Activated T-helper 1 cell treated with Interleukin-2 at 50 U/mL for 16 hours (primary cell): ENCODE measurements around the gene LZTR1.
"Not testable (repeated sequence)": the region's sequence is repeated elsewhere in the genome, so short reads cannot be mapped to it uniquely, and the experiment has no call there.

ENCODE experiments used
- DNase-seq: peaks from one replicate; pipeline ENCODE4 v3.0.0-alpha.2; 2020; ENCODE audit warnings: low read depth

LZTR1 gene

DNA sequence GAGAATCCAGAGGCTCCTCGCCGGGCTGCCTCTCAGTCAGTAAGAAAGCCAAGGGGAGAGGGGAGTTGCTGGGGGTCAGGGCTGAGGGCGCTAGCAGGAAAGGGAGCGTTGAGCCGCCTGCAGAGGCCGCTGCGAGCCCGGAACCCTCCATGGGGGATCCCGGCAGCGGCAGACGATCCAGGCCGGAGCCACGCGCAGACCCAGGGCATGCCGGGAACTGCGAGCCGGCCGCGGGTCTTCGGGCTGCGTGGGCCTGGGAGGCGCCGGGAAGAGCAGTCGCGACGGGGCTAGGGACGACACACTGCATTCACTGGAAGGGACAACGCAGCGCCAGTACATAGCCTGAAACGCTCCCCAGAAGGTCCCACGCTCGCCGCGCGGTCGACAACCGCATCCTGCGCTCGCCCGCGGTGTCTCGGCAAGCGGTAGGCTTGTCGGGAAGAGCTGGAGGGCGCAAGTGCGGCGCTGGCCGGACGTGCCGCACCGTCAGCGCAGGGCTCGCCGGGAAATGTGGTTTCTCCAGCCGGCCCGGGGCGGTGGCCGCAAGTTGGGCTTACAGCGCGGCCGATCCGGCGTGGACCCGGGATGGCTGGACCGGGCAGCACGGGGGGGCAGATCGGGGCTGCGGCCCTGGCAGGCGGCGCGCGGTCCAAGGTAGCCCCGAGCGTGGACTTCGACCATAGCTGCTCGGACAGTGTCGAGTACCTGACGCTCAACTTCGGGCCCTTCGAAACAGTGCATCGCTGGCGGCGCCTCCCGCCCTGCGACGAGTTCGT is at the start of gene LZTR1:
Gene LZTR1 (plus strand): TSS at position 511 of the 776 bp plus-strand sequence. CDS start 75 bp downstream, at position 586.
- peak; percentile 50 for DNase-seq

DNA sequence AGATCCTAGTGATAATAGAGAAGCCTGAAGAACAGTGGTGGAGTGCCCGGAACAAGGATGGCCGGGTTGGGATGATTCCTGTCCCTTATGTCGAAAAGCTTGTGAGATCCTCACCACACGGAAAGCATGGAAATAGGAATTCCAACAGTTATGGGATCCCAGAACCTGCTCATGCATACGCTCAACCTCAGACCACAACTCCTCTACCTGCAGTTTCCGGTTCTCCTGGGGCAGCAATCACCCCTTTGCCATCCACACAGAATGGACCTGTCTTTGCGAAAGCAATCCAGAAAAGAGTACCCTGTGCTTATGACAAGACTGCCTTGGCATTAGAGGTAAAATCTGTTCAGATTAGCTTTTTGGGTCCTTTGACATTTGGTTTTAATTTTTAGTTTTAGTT is 48.2 kb upstream of the LZTR1 start:
- DNase-seq = no peak

DNA sequence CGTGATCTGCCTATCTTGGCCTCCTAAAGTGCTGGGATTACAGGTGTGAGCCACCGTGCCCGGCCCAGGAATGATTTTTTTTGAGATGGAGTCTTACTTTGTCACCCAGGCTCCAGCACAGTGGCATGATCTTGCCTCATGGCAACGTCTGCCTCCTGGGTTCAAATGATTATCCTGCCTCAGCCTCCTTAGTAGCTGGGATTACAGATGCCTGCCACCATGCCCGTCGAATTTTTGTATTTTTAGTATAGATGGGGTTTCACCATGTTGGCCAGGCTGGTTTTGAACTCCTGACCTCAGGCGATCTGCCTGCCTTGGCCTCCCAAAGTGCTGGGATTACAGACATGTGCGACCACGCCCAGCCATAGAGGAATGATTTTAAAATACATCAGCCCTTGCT is 47.0 kb upstream of the LZTR1 start:
- DNase-seq = not testable (repeated sequence)

DNA sequence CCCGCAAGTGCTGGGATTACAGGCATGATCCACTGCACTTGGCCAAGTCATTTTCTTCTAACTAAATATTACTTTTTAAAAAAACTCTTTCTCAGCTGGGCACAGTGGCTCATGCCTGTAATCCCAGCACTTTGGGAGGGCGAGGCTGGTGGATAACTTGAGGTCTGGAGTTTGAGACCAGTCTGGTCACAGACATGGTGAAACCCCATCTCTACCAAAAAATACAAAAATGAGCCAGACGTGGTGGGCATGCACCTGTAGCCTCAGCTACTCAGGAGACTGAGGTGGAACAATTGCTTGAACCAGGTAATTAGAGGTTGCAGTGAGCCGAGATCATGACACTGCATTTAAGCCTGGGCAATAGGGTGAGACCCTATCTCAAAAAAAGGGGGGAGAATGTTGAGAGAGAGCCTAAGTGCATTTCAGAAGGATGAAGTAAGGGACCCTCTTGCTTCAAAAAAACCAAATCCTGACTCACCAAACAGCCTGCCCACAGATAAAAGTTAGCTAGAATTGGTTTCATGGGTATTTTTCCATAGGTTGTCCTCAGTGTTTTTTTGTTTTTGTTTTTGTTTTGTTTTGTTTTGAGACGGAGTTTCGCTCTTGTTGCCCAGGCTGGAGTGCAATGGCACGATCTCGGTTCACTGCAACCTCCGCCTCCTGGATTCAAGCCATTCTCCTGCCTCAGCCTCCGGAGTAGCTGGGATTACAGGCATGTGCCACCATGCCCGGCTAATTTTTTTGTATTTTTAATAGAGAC is 46.1 kb upstream of the LZTR1 start:
- not testable (repeated sequence) for DNase-seq

DNA sequence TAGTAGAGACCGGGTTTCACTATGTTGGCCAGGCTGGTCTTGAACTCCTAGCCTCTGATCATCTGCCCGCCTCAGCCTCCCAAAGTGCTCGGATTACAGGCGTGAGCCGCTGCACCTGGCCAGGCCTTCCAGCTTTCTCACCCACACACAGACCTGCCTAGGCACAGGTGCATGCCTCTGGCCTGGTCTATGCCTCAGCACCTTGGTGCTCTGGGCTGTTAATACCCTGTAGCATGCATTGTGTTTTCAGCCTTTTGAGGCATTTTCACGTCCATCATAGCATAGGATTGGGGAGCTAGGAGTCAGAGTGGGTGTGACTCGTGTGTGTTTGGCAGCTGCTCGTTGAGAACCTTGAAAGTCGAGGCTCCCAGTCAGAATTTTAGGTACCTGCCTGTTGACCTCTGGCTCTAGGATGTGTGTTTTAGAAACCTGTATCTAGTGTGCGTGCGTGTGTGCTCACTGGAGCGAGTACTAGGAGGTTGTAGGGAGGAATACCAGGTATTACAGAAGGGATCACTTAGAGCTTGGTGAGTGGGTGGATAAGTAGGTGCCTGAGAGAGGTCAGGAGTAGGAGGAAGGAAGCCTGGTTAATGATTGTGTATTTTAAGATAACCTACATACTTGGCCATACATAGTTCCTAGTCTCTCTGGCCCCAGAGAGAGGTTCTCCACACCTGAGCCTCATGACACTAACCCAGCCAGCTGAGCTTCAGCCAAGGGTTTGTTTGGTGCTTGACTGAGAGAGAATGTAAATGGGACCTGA is 44.9 kb upstream of the LZTR1 start:
- DNase-seq = no peak

DNA sequence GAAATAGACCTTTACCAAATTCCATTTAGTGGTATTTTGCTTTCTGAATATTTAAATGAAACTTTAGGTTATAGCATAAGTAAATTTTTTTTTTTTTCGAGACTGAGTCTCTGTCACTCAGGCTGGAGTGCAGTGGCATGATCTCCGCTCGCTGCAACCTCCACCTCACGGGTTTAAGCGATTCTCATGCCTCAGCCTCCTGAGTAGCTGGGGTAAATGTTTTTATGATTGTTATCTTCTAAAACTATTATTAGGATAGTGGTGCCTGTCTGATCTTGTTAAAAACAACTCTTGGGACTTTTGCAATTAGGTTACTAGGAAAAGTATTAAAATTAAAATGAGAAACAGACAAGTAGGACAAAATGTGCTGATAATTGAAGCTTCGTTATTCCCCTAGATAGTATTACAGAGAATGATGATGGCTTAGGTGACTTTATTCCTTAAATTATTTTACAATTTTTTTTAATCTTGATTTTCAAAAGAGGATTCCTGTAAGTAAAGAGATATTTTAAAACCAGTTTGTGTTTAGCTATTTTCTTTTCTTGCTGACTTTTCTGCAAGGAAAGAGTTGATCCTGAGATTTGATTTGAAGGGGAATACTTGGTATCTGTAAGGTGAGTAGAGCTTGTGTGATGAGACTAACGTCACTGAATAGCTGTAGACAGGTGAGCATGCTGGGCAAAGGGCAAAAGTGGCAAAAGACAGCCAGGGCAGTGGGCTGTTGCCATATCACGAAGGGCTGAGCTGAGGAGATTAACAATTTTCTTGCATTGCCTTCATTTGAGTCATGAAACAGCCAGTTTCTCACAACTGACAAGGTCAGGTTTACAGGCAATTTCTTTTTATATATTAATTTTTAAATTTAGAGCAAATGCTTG is 44.1 kb upstream of the LZTR1 start:
- no peak for DNase-seq

DNA sequence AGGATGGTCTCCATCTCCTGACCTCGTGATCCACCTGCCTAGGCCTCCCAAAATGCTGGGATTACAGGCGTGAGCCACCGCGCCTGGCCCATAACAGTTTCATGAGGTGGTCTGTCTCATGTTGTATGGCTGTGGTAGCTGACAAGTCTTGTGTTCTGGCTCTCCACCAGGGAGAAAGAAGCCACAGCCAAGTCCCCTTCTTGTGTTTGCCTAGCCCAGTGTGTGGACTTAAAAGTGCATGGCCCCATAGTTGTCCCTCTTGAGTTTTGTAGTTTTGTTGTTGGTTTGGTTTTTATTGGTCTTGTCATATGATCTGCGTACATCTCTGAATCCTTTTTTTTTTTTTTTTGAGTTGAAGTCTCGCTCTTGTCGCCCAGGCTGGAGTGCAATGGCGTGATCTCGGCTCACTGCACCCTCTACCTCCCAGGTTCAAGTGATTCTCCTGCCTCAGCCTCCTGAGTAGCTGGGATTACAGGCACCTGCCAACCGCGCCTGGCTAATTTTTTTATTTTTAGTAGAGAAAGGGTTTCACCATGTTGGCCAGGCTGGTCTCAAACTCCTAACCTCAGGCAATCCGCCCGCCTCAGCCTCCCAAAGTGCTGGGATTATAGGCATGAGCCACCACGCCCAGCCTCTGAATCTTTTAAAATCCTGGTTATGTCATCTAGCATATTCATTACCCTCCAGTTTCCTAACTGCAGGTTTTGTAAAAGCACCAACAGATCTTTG is 42.5 kb upstream of the LZTR1 start:
- not testable (repeated sequence) for DNase-seq

DNA sequence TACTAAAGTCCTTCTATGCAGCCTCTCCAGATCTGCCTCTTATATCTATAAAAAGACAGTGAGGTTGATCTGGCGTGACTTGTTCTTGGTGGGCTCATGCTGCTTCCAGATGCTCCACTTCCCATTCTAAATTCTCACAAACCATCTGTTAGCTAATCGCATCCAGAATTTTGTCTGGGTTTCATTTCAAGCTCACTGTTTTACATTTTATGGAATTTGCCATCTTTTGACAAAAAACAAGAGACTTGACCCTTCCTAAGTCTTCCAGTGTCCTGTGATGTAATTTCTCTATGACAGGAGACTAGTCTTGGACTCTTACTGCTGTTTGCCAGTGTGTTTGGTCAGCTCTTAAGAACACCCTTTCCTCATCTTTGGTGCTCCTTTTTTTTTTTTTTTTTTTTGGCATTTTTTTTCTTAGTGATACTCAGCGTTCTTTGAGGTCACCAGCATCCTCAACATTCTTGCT is 41.9 kb upstream of the LZTR1 start:
- DNase-seq = no peak

DNA sequence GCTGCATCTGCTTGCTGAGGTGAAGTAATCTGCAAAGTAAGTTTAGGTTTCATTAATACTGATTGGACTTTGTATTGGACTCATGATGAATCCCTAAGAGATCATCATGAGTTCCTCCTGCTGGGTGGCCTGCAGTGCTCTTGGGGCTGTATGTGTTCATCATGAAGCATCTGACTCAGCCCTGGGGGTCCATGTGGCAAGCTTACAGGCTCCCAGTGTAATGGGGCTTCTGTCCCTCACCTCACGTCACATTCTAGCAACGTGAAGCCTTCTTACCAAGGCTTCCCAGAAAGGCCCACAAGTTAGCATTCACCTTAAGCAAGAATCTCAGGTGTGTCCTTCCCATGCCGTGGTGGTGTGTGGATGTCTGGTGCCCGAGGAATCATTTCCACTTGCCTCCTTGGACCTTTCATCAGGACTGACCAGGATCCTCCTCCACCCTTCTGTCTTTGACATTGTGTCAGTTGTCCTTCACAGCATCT is 41.2 kb upstream of the LZTR1 start:
- no peak for DNase-seq

DNA sequence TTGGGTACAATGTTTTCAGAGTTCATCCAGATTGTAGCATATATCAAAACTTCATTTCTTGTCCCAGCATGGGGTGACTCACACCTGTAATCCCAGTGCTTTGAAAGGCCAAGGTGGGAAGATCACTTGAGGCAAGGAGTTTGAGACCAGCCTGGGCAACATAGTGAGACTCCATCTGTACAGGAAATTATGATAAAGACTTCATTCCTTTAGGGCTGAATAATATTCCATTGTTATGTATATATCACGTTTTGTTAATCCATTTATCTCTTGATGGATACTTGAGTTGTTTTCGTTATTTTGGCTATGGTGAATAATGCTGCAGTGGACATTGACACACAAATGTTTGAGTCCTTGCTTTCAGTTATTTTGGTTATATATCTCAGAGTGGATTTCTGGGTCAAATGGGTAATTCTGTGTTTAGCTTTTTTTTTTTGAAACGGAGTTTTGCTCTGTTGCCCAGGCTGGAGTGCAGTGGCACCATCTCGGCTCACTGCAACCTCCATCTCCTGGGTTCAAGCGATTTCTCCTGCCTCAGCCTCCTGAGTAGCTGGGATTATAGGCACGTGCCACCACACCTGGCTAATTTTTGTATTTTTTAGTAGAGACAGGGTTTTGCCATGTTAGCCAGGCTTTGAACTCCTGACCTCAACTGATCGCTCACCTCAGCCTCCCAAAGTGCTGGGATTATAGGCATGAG is 39.7 kb upstream of the LZTR1 start:
- not testable (repeated sequence) for DNase-seq

DNA sequence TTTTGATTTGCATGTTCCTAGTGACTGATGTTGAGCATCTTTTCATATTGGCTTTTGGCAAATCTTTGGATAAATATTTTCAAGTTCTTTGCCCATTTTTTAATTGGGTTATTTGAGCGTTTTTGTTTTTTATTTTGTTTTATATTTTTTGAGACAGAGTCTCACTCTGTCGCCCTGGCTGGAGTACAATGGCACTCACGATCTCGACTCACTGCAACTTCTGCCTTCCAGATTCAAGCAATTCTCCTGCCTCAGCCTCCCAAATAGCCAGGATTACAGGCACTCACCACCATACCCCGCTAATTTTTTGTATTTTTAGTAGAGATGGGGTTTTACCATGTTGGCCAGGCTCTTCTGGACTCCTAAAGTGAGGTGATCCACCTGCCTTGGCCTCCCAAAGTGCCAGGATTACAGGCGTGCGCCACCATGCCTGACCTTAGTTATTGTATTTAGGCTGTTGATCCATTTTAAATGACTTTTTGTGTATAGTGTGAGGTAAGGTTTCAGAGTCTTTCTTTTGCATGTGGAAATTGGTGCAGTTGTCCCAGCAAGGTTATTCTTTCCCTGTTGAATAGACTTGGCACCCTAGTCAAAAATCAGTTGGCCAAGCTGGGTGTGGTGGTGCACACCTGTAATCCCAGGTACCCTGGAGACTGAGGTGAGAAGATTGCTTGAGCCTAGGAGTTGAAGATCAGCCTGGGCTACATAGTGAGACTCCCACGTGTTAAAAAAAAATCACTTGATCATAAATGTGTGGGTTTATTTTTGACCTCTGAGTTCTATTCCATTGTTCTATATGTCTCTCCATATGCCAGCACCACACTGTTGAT is 38.8 kb upstream of the LZTR1 start:
- no peak for DNase-seq

DNA sequence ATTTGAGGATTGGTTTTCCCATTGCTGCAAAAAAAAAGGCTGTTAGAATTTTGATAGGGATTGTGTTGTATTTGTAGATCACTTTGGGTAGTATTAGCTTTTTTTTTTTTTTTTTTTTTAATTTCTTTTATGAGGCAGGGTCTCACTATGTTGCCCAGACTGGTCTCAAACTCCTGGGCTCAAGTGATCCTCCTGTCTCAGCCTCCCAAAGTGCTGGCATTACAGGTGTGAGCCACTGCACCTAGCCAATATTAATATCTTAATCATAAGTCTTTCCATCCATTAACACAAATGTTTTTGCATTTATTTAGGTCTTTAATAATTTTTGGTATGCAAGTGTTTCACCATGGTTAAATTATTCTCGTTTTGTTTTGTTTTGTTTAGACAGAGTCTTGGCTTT is 38.1 kb upstream of the LZTR1 start:
- DNase-seq = no peak

DNA sequence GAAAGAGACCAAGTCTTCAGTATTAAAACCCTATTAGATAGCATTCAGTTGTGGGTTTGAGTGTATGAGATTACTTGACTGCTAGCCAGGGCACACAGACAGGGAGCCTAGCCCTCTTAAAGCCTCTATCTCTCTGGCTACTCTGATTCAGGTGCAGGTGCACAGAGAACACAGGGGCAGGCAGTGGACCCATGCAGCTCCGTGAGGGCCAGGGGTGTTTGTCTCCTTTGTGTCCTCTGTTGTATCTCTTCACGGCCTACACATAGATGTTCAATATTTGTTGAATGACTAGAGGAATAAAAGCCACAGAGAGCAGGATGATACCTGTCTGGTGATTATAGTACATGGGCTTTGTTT is 36.5 kb upstream of the LZTR1 start:
- DNase-seq = no peak

DNA sequence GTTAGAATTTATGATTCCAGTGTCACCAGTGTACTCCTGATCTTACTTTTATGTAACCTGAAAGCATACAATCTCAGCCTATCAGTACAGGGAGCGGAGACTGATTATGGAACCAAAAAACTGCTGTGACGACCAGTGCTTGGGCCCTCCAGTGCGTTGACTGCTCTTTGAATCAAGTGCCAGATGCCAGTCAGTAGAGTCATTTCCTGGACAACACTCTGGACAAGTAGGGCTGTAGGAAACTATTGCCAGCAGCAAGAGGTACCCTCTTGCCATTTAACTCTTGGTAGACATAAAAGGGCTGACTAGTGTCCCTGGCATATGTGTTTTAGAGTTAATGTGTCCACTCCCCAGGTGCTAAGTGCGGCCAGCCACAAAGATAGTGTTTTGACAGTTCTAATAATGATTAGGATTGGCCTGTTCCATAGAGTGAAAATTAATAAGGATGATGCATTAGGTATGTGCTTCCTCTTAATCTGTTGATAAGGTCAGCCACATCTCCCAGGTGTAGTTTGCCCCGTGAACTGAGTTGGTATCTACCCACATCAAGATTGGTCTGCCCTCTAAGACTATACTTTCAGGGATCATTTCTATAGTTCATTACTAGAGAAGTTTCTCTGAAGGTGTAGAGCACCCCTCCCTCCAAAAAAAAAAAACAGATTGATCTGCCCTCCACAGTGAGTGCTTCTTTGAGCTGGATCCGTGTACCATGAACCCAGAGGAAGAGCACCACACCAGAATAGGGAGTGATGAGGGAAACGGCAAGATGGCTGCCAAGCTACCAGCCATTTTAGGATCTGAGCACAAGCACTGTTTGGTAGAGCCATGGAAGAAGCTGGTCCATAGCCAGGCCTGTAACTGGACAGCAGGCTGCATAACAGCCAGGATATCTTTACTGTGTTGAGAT is 35.8 kb upstream of the LZTR1 start:
- no peak for DNase-seq

DNA sequence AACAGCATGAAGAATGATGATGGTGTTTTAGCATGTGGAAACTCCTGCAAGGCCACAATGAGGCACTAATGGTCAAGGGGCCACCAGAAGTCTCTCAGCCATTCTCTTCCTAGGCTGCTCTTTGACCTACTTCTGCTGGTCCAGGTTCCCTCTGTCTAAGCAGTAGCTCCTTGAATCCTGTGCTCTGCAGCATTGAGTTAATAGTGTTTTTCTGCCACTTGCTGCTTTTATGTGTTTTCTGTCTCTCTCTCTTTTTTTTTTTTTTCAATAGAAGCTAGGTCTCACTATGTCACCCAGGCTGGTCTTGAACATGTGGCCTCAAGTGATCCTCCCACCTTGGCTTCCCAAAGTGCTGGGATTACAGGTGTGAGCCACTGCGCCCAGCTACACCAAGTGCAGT is 35.1 kb upstream of the LZTR1 start:
- no peak for DNase-seq

DNA sequence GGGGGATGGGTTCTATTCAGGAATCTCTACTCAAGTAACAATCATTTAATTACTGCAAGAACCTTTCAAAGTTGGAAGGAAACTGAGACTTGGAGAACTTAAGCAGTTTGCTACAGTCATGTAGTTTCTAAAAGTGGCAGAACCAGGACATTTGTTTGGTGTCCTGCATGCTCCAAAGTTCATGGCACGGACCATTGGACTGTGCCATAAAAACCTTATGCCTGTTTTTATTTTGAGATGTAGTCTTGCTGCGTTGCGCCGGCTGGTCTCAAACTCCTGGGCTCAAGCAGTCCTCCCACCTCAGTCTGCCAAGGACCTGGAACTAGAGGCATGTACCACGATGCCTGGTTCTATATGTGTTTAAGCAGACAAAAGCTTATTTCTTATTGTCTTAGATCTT is 33.6 kb upstream of the LZTR1 start:
- no peak for DNase-seq

DNA sequence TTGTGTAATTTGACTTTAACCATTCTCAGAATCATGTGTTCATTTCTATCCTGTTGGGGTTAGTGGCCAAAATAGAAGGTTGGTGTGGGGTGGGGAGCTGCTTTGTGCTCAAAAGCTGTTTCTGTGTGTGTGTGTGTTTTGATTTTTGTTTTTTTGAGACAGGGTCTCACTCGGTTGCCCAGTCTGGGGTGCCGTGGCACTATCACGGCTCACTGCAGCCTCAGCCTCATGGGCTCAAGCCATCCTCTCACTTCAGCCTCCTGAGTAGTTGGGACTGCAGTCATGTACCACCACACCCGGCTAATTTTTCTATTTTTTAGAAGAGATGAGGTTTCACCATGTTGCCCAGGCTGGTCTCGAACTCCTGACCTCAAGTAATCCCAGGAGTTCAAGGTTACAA is 33.1 kb upstream of the LZTR1 start:
- DNase-seq = no peak

DNA sequence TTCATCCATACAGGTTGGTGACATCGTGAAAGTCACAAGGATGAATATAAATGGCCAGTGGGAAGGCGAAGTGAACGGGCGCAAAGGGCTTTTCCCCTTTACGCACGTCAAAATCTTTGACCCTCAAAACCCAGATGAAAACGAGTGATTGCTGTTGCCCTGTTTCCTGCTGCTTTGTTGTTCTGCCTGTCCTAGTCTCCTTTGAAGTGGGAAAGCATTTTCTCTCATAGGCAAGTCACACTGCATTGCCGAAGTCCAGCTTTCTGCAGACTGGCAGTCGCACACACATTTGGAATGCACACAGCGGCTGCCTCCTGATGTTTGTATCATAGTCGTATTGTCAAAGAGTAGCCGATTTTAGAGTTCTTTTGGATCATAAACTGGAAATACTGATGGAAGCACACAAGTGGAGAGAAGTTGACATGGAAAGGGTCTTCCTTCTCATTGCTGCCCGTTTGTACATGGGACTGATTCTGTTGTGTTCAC is 32.4 kb upstream of the LZTR1 start:
- no peak for DNase-seq
